NK-92 treated with Interleukin-12 subunit alpha and Interleukin-12 subunit beta, amount 100 ng/mL, for 24 hours (cell line): Measurements from ENCODE around the gene MAPK8.
"Not testable (repeated sequence)": the region's sequence is repeated elsewhere in the genome, so short reads cannot be mapped to it uniquely, and the experiment has no call there.

Experiments used
- DNase-seq: peaks from one replicate; lab custom pipeline; 2025; lab: John Stamatoyannopoulos, UW

Gene MAPK8

DNA sequence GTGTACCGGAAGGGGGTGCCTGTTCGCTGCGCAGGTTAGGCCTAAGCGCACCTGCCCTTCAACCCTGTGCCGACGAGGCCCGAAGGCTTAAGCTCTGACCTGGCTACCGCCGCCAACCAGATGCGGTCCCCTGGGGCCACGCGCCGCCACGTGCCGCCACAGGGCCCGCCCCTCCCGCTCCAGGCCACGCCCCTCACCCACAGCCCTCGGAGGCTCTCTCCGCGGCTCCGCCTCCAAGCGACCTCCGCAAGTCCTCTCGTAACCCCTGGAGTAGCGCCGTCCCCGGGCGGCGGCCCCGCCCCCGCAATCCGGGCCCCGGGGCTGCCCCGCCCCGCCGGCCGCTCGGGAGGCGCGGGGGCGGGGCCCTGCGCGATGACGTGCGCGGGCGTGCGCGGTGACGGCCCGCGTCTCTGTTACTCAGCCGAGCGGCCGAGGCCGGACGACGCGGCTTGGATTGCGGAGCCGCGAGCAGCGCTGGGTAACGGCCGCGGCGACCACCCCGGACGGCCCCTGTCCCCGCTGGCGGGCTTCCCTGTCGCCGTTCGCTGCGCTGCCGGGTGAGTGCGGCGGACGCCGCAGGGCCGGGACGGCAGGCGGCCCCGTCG is at the start of gene MAPK8:
Gene MAPK8 (plus strand): TSS at position 413 of the 605 bp plus-strand sequence. CDS start 94,984 bp downstream, outside the sequence.
- DNase-seq = peak; percentile 21

- DNase-seq = no peak
These were observed 49.0 kb upstream of the MAPK8 start for GRCh38 chr10:48257407-48257961.

DNA sequence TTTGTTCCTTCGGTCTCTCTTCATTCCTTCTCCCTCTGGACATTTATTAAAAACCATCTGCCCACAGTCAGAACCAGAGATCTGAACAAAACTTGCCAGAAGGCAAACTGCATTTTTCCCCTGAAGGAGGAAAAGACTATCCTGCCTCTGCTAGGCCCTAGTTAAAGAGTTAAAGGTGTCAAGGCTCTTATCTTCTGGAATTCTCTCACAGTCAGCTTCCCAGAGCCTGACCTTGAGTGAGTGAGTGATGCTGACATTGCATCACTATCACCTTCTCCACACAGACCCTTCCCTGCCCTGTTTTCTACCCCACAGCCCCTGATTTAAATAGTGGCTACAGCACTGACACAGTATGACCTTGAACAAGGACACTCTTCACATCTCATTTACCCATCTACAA is 48.4 kb upstream of the MAPK8 start:
- no peak for DNase-seq

GRCh38 chr10:48266528-48266927 is 39.9 kb upstream of the MAPK8 start:
- no peak for DNase-seq

- no peak for DNase-seq
These were observed 35.3 kb upstream of the MAPK8 start for GRCh38 chr10:48271047-48271730.

GRCh38 chr10:48272682-48273081 is 33.8 kb upstream of the MAPK8 start:
- DNase-seq = no peak

DNA sequence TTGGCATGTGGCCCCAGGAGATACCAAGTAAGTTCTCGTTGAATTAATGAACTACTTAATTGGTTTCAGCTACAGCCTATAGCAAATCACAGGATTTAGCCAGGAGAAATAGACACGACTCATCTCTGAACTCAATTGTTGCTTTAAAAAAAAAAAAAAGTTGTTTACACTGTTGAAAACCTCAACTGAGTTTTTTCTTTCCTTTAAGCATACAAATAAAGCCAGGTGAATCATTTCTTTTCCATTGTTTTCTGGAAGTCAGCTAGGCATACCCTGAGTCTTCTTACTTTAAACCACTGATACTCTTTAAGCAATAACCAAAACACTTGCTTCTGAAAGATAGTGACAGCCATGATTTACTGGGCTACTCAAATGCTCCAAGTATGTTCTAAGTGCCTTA is 32.7 kb upstream of the MAPK8 start:
- DNase-seq = no peak

DNA sequence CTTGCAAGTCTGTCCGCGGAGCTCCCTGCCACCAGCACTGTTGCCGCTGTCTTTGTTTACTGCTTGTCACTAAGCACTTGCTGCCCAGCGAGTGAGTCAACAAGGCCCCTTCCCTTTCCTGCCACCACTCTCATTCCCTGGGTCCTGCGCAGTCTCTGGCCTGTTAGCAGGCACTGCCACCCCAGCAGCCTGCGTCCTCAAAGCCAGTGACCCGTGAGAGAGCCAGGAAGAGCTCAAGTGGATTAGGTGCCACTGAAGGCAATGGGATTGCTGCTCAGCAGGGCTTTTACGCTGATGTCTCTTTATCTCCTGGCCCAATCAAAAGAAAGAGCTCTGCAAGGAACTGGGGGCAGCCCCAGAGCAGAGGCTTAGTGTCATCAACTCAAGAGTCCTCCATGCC is 31.8 kb upstream of the MAPK8 start, which contains the start of gene FRMPD2:
Gene FRMPD2 (minus strand): TSS at position 61 of the 400 bp plus-strand sequence. CDS start 129 bp downstream, outside the sequence.
- no peak for DNase-seq

GRCh38 chr10:48277093-48277492 is 29.4 kb upstream of the MAPK8 start:
- no peak for DNase-seq

- no peak for DNase-seq
These were observed 27.3 kb upstream of the MAPK8 start for GRCh38 chr10:48279081-48279751.

- DNase-seq = not testable (repeated sequence)
These were observed 24.8 kb upstream of the MAPK8 start for GRCh38 chr10:48281697-48282096.

DNA sequence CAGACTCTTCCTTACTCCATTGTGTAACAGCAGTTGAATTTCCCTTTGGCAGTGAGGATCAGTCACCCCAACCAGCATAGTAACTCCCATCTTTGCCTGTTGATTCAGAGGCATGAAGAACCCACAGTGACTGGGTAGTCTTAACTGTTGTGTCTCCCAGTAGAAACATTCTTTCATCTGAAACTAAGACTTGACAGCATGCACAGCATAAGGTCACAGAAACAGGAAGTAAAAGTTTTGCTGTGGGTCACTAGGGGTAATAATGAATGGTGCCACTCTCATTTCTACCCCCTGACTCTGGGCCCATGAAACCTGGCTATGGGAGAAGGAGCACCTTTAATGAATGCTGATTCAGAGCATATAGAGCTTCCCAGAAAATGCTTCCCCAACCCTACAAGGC is 23.6 kb upstream of the MAPK8 start:
- DNase-seq = no peak

GRCh38 chr10:48284002-48284546 is 22.4 kb upstream of the MAPK8 start:
- no peak for DNase-seq

GRCh38 chr10:48284811-48285210 is 21.7 kb upstream of the MAPK8 start:
- DNase-seq = no peak

- DNase-seq = no peak
These were observed 20.8 kb upstream of the MAPK8 start for GRCh38 chr10:48285710-48286109.

DNA sequence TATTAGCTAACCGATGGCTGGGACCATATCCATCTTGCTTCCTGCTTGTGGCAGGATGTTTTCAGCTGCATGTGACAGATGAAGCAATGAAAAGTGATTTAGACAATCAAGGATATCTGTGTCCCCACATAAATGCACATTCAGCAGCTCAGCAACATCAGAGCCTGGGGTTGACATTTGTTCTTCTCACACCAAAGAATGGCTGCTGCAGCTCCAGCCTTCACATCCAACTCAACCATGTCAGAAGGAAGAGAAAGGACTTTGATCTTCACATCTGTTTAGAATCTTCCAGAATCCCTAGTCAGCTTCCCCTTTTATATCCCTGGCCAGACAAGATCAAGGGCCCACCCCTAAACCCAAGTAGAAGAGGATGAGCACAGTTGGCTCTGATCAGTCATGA is 20.1 kb upstream of the MAPK8 start:
- DNase-seq = no peak

DNA sequence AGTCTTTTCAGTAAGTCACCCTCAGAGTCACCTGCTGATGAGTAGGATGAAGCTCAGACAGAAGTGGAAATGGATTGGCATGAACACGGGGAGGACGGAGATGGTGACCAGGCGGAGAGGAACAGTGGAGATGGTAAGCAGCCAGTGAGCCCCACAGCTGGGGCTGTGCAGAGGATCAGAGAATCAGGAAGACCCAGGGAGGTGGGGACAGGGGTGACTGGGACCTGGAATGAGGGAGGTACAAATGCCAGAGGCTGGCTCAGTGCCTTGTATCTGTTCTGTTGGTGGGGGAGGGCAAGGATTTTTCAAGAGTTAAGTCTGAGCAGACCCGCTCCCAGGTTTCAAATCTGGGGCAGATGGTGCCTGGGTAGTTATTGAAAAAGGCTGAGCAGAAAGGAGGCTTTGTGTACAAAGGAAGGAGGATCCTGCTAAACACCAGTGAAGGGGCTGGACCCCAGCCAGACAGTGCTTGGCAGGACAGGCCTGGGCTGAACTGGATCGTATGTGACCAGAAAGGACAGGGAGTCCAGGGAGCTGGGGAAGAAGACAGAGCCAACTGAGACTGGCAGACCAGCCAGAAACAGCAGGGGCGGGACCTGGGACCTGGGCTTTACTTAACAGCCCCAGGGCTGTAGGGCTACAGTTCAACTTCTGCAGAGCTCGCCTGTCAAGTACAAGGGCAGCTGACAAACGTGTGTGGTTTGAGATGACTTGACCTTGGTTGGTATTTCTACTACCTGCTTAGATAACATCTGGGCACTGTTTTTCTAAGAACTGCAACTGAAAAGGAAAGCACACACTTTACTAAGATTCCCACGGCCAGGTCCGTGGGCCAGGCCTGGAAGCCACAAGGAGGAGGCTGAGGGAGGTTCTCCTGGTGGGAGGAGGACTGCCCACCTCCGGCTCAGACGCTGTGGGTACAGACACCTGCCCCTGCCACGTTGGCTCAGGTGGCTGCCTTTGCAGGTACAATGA is 18.8 kb upstream of the MAPK8 start:
- no peak for DNase-seq

GRCh38 chr10:48288661-48289060 is 17.8 kb upstream of the MAPK8 start:
- DNase-seq = no peak

DNA sequence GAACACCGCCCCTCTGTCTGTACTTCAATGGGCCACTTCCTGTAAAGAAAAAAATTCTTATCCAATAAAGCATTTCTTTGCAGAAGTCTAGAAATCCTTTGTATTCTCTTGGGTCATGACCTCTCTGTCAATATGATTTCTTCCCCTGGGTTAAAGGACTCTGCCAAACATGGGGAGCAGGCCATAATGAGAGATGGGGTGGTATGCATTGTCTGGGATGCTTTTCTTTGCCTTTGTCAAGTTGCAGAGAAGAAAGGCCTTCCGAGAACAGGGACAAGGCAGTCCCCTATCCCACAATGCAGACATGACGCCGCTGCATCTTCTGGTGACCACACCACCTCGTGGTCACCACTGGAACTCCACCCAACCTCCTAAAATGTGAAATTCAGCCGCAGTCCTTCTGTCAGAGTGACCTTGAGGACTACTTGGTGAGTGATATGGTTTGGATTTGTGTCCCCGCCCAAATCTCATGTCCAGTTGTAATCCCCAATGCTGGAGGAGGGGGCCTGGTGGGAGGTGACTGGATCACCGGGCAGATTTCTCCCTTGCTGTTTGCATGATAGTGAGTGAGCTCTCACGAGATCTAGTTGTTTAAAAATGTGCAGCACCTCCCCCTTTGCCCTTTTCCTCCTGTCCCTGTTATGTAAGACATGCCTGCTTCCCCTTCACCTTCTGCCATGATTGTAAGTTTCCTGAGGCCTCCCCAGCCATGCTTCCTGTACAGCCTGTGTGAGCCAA is 16.8 kb upstream of the MAPK8 start:
- DNase-seq = no peak

DNA sequence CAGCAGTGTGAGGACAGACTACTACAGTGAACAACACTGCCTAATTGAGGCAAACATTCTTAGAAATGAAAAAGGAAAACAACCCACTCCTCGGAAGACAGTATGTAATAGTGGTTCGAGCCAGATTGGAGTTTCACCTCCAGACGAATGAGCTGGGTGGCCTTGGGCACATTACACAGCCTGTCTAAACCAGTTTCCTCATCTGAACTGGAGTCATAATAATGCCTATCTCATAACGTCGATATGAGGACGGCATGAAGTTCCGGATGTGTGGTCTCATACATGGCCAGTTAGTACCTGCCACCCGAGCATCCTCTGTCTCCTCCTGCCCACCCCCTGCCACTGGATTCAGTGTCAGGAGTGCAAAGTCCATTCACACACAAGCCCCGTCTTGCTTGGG is 16.2 kb upstream of the MAPK8 start:
- no peak for DNase-seq

GRCh38 chr10:48291190-48291589 is 15.3 kb upstream of the MAPK8 start:
- no peak for DNase-seq
